ENCODE measurements around the gene MR1. TPM values are rescaled to one million over a fixed set of nuclear protein-coding genes. Genes with fewer than 3 reads are reported as not detected.

Gene MR1
- total and polyA plus RNA-seq, 9 of the 15 experiments (the other 6 are each of a cell fraction or from before 2014, with no cell fraction given): 9.7 to 21.7 (median 15.6) TPM

GRCh38 chr1:181087400-181087901, 53.7 kb downstream of the MR1 start (continued):
- TF ChIP-seq ZNF551 (CRISPR knock-in tag; IDR thresholded peaks at IDR 0.05) (no peak), HNRNPL (IDR thresholded peaks at IDR 0.05; ENCODE audit: low read depth, low read length) (no peak), NFYB (IDR thresholded peaks at IDR 0.05; ENCODE audit: extremely low read depth, insufficient read length) (no peak), ID3 (CRISPR knock-in tag; IDR thresholded peaks at IDR 0.05) (no peak), ID3 (tag; IDR thresholded peaks at IDR 0.05) (0 out of 2 replicates have a peak, but pooled peaks have one; percentile 53), CREB5 (CRISPR knock-in tag; IDR thresholded peaks at IDR 0.05) (no peak), POU5F1 (IDR thresholded peaks at IDR 0.05; ENCODE audit: borderline replicate concordance, low read depth, low read length, partially characterized antibody) (no peak), E2F3 (CRISPR knock-in tag; IDR thresholded peaks at IDR 0.05) (no peak), L3MBTL2 (IDR thresholded peaks at IDR 0.05) (no peak; the same call in 1 of the 2 replicates), WHSC1 (IDR thresholded peaks at IDR 0.05; ENCODE audit: low read length) (no peak), RNF219 (CRISPR knock-in tag; IDR thresholded peaks at IDR 0.05) (no peak), ZKSCAN1 (IDR thresholded peaks at IDR 0.05; ENCODE audit: low read depth, low read length) (no peak), ATF1 (CRISPR knock-in tag; IDR thresholded peaks at IDR 0.05) (no peak), ATF1 (tag; IDR thresholded peaks at IDR 0.05) (no peak; the same call in 1 of the 2 replicates), ZNF511 (CRISPR knock-in tag; IDR thresholded peaks at IDR 0.05) (no peak), ZBTB7A (IDR thresholded peaks at IDR 0.05; ENCODE audit: borderline replicate concordance, control insufficient read depth, low read depth, low read length) (no peak), BCL6 (CRISPR knock-in tag; IDR thresholded peaks at IDR 0.05) (no peak), HDGF (IDR thresholded peaks at IDR 0.05) (no peak), FUS (optimal IDR thresholded peaks at IDR 0.05; ENCODE audit: low read depth, low read length) (no peak), NCOA1 (IDR thresholded peaks at IDR 0.05; ENCODE audit: low read depth) (no peak), XRCC5 (IDR thresholded peaks at IDR 0.05; ENCODE audit: low read depth, low read length) (no peak), ZNF512 (tag; IDR thresholded peaks at IDR 0.05) (no peak), NRF1 (conservative IDR thresholded peaks at IDR 0.05 in 1 of 2, IDR thresholded peaks at IDR 0.05 in 1 of 2) (peak; percentile 27 to 49; a peak in 3 of 4 replicates), HIVEP1 (CRISPR knock-in tag; IDR thresholded peaks at IDR 0.05) (no peak), XRCC3 (IDR thresholded peaks at IDR 0.05) (no peak), NBN (IDR thresholded peaks at IDR 0.05; ENCODE audit: low read depth) (no peak), ZSCAN29 (IDR thresholded peaks at IDR 0.05) (no peak)
